ENCODE measurements around the gene COA8.
A peak's percentile ranks its signal among the peaks of the same experiment; 100 is the strongest.

The COA8 gene

GRCh38 chr14:103526247-103526913 is 36.4 kb upstream of the COA8 start:
- no peak for DNase-seq

GRCh38 chr14:103526914-103527248 is 35.9 kb upstream of the COA8 start:
- no peak for DNase-seq

GRCh38 chr14:103527408-103528145 is 35.2 kb upstream of the COA8 start:
- DNase-seq = no peak

GRCh38 chr14:103528146-103528586 is 34.6 kb upstream of the COA8 start:
- no peak for DNase-seq

GRCh38 chr14:103528587-103529382 is 34.0 kb upstream of the COA8 start, which contains the start of gene TRMT61A:
TRMT61A (plus strand) TSS chr14:103529196; CDS start chr14:103529979, 783 bp downstream.
- peak; percentile 87 for DNase-seq

- no peak for DNase-seq
These were observed 33.1 kb upstream of the COA8 start for GRCh38 chr14:103529383-103530365.

GRCh38 chr14:103530390-103530789 is 32.4 kb upstream of the COA8 start:
- no peak for DNase-seq

- DNase-seq = no peak
These were observed 31.9 kb upstream of the COA8 start for GRCh38 chr14:103530831-103531230.

- DNase-seq = no peak
These were observed 31.1 kb upstream of the COA8 start for GRCh38 chr14:103531421-103532215.

GRCh38 chr14:103532216-103533136 is 30.3 kb upstream of the COA8 start:
- DNase-seq = no peak

GRCh38 chr14:103533137-103533998 is 29.4 kb upstream of the COA8 start:
- DNase-seq = no peak

- DNase-seq = no peak
These were observed 28.7 kb upstream of the COA8 start for GRCh38 chr14:103533999-103534575.

GRCh38 chr14:103534576-103535061 is 28.1 kb upstream of the COA8 start:
- DNase-seq = no peak

GRCh38 chr14:103535081-103535890 is 27.5 kb upstream of the COA8 start:
- DNase-seq = no peak

GRCh38 chr14:103535891-103536565 is 26.7 kb upstream of the COA8 start:
- no peak for DNase-seq

GRCh38 chr14:103536693-103537092 is 26.1 kb upstream of the COA8 start:
- no peak for DNase-seq

Measured in NCI-H1092 (cell line).